ENCODE measurements around the gene SCNN1B. TPM values are rescaled to one million over a fixed set of nuclear protein-coding genes. Genes with fewer than 3 reads are reported as not detected.

SCNN1B gene
- total RNA-seq, 4 donors from 2014 or later = 0.66 to 2.7 (median 2.2) TPM

DNA sequence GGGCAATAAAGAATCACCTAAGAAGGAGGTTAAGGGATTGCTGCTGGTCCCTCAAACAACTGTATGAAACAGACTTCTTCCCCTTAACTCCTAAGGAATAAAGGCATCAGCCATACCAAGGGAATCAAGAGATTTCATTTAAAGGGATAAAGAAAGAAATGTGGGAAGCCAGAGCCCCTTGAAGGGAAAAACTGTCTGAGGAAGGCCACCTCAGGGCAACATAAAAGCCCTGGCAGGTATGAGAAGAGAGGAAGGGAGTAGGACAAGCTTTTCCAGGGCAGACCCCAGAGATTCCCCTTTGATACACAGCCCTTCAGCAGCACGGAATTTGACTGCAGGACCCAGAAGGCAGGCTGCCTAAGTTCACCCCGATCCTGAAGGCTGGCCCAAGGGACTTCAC, 107.4 kb downstream of the SCNN1B start:
- Histone ChIP-seq H3K36me3 (peaks cover 0 to 97% (median 6%) of the 10 kb centered on the region in 3 donors), H3K27ac (no peak overlapping the region), H3K27me3 (no peaks in the 10 kb centered on the region), H3K4me3 (no peak overlapping the region), H3K9me3 (no peaks in the 10 kb centered on the region), H3K4me1 (no peaks in the 10 kb centered on the region)
- TF ChIP-seq, protein P1, sequence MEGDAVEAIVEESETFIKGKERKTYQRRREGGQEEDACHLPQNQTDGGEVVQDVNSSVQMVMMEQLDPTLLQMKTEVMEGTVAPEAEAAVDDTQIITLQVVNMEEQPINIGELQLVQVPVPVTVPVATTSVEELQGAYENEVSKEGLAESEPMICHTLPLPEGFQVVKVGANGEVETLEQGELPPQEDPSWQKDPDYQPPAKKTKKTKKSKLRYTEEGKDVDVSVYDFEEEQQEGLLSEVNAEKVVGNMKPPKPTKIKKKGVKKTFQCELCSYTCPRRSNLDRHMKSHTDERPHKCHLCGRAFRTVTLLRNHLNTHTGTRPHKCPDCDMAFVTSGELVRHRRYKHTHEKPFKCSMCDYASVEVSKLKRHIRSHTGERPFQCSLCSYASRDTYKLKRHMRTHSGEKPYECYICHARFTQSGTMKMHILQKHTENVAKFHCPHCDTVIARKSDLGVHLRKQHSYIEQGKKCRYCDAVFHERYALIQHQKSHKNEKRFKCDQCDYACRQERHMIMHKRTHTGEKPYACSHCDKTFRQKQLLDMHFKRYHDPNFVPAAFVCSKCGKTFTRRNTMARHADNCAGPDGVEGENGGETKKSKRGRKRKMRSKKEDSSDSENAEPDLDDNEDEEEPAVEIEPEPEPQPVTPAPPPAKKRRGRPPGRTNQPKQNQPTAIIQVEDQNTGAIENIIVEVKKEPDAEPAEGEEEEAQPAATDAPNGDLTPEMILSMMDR (IDR thresholded peaks at IDR 0.05) = no peak
- TF ChIP-seq POLR2A (IDR thresholded peaks at IDR 0.05) (no peak), EP300 (IDR thresholded peaks at IDR 0.05) (no peak)
- 66 to 76% methylated on average over 2 of the region's 2 CpGs for WGBS, 2 donors
- no peak for DNase-seq (ENCODE audit: low spot score in 2 of 2)

DNA sequence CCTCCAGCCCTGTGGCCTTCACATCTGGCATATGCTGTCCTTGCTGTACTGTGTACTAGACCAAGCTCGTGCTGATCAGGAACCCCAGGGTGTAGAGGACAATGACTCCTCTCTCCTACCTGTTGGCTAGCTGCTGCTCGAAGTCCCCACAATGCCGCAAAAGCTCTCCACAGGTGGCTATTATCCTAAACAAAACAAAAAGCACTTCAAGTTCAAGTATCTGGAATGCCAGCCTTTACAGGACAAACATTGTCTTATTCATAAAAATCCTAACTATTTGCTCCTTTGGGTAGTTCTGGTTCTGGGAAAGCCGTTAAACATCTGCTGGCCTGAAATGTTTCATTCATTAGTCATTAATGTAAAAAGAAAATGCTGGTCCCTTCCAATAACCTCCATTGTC, 108.1 kb downstream of the SCNN1B start:
- Histone ChIP-seq H3K4me1 (no peaks in the 10 kb centered on the region), H3K27ac (no peak overlapping the region), H3K36me3 (peaks cover 0 to 97% (median 3%) of the 10 kb centered on the region in 3 donors), H3K27me3 (no peaks in the 10 kb centered on the region), H3K4me3 (no peak overlapping the region), H3K9me3 (no peaks in the 10 kb centered on the region)
- WGBS, 2 donors = 57 to 64% methylated on average over 4 of the region's 4 CpGs
- TF ChIP-seq, protein P1 (IDR thresholded peaks at IDR 0.05) = no peak
- TF ChIP-seq POLR2A (IDR thresholded peaks at IDR 0.05) (no peak), EP300 (IDR thresholded peaks at IDR 0.05) (no peak)
- DNase-seq (ENCODE audit: low spot score in 2 of 2) = no peak

DNA sequence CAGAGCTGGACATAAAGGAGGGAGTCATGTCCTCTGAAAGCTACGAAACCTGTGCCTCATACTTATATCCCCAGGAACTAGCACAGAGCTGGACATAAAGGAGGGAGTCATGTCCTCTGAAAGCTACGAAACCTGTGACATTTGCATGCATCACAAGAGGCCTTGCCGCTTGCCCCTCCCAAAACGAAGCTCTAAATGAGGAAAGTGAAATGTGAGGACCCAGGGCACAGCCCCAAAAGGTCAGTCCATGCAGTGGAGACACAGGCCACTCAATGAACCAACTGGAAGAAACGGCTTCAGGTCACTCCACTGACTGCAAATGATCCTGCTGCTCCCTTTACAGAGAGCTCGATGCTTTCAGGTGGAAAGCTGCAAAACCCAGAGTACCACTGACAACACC, 112.6 kb downstream of the SCNN1B start:
- no peak overlapping the region for H3K27ac ChIP-seq
- H3K4me3 ChIP-seq = no peak overlapping the region
- 91 to 94% methylated on average over 6 of the region's 6 CpGs for whole genome bisulfite sequencing, 2 donors
- DNase-seq (ENCODE audit: low spot score in 2 of 2) = no peak
- no peaks in the 10 kb centered on the region for H3K4me1 ChIP-seq
- no peak for TF ChIP-seq EP300 (IDR thresholded peaks at IDR 0.05)
- no peak for TF ChIP-seq POLR2A (IDR thresholded peaks at IDR 0.05)
- TF ChIP-seq, protein P1 (IDR thresholded peaks at IDR 0.05) = no peak
- H3K27me3 ChIP-seq = no peaks in the 10 kb centered on the region
- H3K9me3 ChIP-seq = no peaks in the 10 kb centered on the region
- peaks cover 0 to 97% (median 9%) of the 10 kb centered on the region in 3 donors for H3K36me3 ChIP-seq

DNA sequence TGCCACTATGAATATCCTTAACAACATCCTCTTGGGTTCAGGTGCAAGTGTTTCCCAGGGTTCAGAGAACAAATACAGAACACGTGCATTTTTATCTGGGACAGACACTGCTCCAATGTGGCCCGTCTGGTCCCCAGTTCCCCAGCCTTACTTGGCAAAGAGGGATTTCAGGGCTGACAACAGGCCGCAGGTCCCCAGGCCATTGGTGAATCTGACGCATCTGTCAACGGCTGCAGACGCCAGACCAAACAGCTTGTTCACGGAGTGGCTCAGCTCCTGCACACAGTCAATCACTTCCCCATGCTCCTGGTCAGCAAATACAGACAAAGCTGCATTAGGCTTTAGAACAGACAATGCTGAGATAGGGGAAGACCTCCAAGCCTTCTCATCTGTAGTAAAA, 114.7 kb downstream of the SCNN1B start:
- Histone ChIP-seq H3K4me1 (no peaks in the 10 kb centered on the region), H3K27me3 (no peaks in the 10 kb centered on the region), H3K9me3 (no peaks in the 10 kb centered on the region), H3K4me3 (no peak overlapping the region), H3K36me3 (peaks cover 0 to 76% (median 9%) of the 10 kb centered on the region in 3 donors), H3K27ac (no peak overlapping the region)
- DNase-seq (ENCODE audit: low spot score in 2 of 2) = no peak
- WGBS, 2 donors = 87 to 93% methylated on average over 7 of the region's 7 CpGs
- no peak for TF ChIP-seq EP300 (IDR thresholded peaks at IDR 0.05)
- TF ChIP-seq, protein P1 (IDR thresholded peaks at IDR 0.05) = no peak
- TF ChIP-seq POLR2A (IDR thresholded peaks at IDR 0.05) = no peak

DNA sequence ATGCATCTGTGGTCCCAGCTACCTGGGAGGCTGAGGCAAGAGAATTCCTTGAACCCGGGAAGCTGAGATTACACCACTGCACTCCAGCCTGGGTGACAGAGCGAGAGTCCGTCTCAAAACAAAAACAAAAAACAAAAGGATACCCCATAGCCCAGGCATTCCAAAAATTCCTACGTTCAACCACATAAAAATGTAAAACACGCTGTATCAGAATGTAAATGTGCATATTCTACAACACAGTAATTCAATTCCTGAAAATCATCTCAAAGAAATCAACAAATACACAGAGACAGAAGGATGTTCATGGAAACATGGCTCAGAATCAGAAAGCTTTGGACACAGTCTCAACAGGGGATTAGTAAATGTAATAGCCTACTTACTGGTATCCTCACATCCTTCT, 117.9 kb downstream of the SCNN1B start:
- Histone ChIP-seq H3K36me3 (peaks cover 0 to 61% (median 9%) of the 10 kb centered on the region in 3 donors), H3K4me3 (no peak overlapping the region), H3K4me1 (peaks cover 0 to 12% (median 2%) of the 10 kb centered on the region in 4 donors), H3K27ac (no peak overlapping the region), H3K9me3 (no peaks in the 10 kb centered on the region), H3K27me3 (no peaks in the 10 kb centered on the region)
- no peak for DNase-seq (ENCODE audit: low spot score in 2 of 2)
- TF ChIP-seq POLR2A (IDR thresholded peaks at IDR 0.05) = no peak
- TF ChIP-seq, protein P1 (IDR thresholded peaks at IDR 0.05) = no peak
- no peak for TF ChIP-seq EP300 (IDR thresholded peaks at IDR 0.05)
- 53 to 61% methylated on average over 5 of the region's 5 CpGs for WGBS, 2 donors

Measured in tibial nerve (tissue), 4 donors.